Cerebellar nuclear complex (tissue), 1 donor: ENCODE data around the gene GABRB2.
"Not testable (repeated sequence)": the region's sequence is repeated elsewhere in the genome, so short reads cannot be mapped to it uniquely, and the experiment has no call there.

Experiments used
- DNase-seq, 2 experiments: peaks; one replicate each; lab custom pipeline; 2025; lab: John Stamatoyannopoulos, UW

Gene GABRB2

DNA sequence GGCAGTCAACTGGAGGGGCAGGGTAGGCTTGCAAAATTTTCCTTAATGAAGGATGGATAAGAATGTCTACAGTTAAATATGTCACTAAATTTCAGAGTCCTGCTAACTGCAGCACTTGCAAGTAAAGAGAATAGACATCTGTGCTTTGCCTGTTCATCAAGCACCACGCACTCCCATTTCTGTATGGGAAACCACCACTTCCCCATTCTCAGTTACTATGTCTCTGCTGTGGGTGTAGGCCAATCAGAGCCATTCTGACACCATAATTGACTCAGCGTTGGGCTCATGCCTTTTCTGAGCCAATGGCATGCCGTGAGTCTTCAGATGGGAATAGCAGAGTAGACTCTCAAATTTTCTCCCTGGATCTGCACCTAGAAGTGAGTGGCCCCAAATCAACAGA is 247.5 kb downstream of the GABRB2 start:
- DNase-seq, result no peak

DNA sequence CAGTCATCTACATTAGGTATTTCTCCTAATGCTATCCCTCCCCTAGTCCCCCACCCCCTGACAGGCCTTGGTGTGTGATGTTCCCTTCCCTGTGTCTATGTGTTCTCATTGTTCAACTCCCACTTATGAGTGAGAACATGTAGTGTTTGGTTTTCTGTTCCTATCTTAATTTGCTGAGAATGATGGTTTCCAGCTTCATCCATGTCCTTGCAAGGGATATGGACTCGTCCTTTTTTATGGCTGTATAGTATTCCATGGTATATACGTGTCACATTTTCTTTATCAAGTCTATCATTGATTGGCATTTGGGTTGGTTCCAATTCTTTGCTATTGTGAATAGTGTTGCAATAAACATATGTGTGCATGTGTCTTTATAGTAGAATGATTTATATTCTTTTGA is 249.1 kb downstream of the GABRB2 start:
- not testable (repeated sequence) for DNase-seq

DNA sequence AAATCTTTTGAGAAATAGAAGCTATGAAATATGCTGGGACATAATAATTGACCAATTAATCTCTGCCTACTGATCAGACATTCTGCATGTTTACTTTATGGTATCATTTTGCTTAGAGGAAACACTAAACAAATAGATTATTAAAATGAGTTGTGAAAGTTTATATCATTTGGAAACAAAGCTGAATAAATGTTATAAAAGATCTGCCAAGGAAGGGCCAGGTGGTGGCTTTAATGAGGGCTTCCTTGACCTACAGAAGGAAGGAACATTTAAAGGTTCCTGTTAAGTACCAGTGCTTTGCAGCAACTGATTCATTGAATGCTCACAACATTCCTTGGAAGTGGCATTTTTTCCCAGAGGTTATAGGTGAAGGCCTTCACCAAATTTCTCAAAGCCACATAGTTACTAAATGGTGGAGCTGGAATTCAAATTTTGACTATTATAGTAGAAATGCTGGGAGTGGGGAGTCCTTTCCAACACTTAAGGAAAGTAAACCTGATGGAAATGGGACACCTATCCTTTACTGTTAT is 250.7 kb downstream of the GABRB2 start:
- DNase-seq, result no peak

DNA sequence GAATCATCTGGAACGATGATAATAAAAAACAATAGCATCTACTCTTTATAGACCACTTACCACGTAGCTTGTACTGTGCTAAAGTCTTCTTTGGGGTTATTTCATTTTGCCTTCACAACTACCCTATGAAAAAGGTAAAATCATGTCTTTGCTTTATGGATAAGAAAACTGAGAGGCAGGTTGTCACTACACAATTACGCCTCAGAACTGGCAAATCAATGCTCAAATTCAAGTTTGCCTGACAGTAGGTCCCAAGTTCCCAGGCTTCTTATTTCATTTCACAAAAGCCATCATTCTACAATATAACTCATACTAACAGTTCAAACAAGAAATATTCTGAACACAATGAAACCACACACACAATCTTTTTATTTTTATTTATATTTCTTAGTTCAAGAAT is 258.5 kb downstream of the GABRB2 start:
- no peak for DNase-seq

GRCh38 chr5:161287436-161287835 is 259.1 kb downstream of the GABRB2 start:
- peak in 1 of 2 experiments; percentile 42 for DNase-seq

GRCh38 chr5:161286066-161286655 is 260.4 kb downstream of the GABRB2 start:
- DNase-seq, result peak; percentile 74 to 92

DNA sequence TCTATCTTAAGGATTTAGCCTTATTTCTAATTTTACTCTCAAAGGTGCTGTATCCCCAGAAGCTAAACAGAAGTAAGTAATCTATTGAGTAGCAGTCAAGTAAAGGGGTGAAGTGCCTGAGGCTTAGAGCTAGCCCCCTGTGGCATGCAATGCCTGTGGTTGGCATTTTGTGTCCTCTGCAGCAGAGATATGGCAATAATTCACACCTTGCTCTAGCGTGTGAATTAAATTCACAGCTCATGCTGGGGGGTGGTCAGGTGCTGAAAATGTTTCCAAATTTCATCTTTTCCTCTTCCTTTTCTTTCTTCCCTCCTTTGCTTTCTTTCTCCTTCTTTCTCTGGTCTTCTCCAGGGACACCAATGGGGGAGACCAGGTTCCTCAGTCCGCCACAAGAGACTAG is 262.1 kb downstream of the GABRB2 start:
- DNase-seq, result no peak

DNA sequence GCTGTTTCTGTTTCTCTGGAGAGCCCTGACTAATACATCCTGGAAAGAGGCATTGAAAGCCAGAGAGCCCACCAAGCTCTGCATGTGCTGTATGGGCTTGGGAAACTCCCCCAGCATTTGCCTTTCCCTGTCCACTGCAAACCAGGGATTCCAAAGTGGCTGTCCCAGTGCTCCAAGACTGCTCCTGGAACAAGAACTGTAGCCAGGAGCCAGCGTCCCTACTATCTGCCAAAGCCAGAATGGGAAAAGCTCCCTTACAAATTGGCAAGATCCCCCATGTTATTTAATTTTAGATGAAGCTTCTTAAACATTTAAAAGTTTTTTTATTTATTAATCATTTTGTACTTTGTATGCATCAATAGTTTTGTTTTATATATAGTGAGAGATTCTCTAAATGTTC is 263.2 kb downstream of the GABRB2 start:
- DNase-seq, result peak; percentile 22 to 66

- no peak for DNase-seq
Observed at GRCh38 chr5:161278739-161279660, 267.5 kb downstream of the GABRB2 start.

DNA sequence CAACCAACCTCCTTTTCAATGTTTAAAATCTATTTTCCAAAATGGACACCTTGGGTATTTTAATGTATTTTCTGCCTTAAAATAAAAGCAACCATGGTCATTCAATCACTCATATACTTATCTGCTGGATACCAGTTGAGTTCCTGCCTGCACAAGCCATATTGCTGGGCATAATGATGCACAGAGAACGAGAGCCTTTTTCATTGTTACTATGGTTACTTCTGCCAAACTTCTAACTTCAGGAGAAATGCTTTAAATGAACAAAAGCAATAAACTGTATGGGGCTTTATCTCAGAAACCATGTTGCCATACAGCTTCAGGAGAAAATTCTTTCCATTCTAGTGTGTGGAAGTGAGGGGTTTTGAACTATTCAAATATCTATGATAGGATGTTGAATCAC is 269.5 kb downstream of the GABRB2 start:
- DNase-seq, result no peak

DNA sequence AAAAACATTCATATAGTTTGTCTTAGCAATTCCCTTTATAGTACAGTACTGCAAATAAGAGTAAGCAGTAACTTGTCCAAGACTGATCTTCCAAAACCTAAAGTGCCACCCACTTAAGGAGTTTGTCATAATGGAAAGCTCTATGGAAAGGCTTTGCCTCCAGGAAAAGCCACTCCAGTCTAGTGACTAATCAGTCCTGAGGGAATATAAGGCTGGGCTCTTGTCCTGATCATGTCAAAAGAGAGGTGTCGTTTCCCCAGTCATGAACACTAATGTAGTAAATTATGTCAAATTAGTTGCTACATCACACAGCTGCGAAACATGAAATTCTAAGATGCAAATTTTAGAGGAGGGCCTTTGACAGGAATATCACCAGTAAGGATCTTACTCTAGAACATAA is 271.6 kb downstream of the GABRB2 start:
- DNase-seq, result no peak

DNA sequence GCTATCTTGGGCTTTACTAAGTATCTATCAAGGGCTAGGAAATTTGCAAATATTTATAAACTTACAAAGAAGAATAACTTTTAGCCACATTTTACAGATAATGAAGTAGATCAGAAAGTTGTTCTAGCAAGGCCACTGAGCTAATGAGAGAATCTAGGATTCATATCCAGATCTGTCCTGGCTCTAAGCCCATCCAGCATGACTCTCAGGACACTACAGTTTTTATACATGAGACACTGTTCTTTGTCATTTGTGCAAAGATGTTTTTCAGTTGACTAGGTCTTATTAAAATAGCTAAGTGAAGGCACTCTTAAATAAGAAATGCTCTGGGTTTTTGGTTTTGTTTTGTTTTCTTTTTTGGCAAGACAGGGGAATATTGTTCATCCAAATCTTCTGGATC is 273.1 kb downstream of the GABRB2 start:
- DNase-seq, result no peak

DNA sequence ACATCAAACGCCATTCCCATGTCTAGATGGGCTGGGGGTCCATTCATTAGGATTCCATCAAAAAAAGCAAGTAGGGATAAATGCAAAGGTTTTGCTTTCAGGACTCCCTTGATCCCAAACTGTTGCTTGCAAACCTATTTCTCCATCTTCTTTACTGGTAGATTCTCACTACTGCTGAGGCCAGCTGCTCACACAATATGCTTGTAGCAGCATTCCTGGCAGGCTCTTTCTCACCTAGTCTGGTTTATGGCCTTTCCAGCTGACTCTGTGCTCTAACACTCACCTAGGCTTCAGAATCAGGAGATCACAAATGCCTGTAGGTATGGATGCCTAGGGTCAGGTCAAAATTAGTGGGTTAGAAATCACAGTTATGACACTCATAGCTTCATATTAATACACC is 274.7 kb downstream of the GABRB2 start:
- peak; percentile 55 to 86 for DNase-seq

DNA sequence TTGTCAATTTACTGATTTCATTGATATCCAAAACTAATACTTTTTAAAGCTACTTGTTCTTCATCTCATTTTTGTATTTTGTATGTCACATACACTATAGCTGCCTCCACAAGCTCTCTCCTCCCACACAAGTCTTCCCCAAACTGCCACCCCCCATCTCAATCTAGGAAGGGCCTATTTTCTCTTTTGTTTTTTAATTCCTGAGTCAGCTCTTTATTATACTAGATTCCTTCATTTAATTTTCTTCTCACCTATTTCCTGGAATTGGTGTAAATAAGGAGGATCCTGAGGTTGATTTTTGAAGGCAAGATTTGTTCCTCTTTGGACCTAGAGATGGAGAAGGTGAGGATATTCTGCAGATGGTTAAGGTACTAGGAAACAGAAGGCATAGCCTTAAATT is 277.4 kb downstream of the GABRB2 start:
- DNase-seq, result no peak

GRCh38 chr5:161266954-161267353 is 279.6 kb downstream of the GABRB2 start:
- DNase-seq, result no peak

DNA sequence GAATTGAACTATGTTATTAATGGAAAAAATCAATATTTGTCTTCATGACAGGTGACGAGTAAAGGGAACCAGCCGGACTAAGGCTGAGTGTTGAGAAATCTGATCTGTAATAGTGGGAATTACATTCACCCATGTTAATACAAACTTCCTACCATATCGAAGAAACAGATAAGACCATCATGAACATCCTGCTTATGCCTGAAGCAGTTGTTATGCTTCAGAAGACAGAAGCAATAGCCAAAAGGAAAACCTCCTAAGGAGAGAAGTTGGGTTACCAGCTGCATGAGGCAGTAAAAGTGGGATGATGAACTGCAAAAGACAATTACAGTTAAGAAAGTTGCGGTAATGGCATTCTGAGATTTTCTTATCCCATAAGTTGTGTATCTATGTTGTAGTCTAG is 281.5 kb downstream of the GABRB2 start:
- DNase-seq, result no peak

DNA sequence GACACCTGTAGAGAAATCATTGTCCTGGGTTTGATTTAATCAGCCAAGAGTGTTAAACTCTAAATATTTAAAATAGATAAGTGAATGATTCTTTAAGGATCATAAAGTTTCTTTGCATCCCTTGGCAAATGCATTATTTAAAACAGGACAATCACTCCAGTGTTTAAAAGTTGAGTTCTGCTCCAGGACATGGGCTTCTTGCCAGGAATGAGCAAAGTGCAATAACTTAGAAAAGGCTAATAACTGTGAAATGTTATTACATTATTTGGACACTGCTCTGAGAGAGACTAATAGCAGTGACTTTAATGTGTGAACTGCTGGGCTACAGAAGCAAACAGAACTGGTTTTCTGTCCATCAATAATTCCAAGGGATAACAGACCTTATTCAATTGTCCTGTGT is 283.3 kb downstream of the GABRB2 start:
- no peak for DNase-seq

DNA sequence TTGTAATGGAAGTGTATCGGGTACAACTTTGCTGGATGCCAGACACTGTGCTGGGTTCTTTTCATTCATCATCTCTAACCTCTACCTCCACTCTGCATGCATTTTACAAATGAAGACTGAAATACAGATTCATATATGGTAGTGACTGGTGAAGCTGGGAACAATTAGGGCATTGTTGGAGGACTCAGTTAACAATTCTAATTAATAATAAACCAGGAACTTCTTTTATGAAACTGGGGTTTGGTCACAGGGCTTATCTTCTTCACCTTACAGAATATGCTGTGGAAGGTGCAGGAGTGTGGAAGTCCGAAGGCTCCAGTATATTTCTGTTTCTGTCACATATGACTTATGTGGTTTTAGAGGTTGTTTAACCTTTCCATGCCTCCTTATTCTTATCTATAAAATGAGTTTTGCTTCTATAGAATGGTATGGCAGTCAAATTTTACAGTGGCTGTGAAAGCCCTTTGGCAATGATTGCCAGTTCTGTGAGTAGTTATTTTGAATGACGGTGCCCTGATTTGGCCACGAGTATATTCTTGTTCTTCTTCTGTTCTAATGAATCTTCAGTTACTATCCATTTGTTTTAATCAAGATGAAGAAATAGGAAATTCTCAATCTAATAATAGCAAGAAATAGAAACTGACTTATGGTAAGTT is 284.7 kb downstream of the GABRB2 start:
- no peak for DNase-seq

- DNase-seq, result no peak
Observed at GRCh38 chr5:161258438-161258837, 288.1 kb downstream of the GABRB2 start.

- DNase-seq, result no peak
Observed at GRCh38 chr5:161256957-161257356, 289.6 kb downstream of the GABRB2 start.

DNA sequence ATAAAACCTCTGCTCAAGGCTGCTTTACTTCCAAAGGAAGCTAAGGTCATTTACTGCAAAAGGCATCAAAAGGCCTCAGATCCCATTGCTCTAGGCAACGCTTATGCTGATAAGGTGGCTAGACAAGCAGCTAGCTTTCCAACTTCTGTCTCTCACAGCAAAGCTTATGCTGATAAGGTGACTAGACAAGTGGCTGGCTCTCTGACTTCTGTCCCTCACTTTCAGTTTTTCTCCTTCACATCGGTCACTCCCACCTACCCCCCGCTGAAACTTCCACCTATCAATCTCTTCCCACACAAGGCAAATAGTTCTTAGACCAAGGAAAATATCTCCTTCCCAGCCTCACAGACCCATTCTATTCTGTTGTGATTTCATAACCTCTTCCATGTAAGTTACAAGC is 293.6 kb downstream of the GABRB2 start:
- not testable (repeated sequence) for DNase-seq

- DNase-seq, result no peak
Observed at GRCh38 chr5:161246749-161247148, 299.8 kb downstream of the GABRB2 start.

DNA sequence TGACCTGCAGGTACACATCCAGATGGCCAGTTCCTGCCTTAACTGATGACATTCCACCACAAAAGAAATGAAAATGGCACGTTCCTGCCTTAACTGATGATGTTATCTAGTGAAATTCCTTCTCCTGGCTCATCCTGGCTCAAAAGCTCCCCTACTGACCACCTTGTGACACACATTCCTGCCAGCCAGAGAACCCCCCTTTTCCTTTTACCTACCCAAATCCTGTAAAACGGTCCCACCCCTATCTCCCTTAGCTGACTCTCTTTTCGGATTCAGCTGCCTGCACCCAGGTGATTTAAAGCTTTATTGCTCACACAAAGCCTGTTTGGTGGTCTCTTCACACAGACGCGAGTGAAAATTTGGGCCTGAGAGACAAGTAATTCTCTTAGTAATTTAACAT is 300.7 kb downstream of the GABRB2 start:
- not testable (repeated sequence) for DNase-seq
